Ishikawa (cell line): ENCODE measurements around the gene GPR150.

Experiments used
- CEBPB ChIP-seq: IDR thresholded peaks from 2 replicates; pipeline ENCODE4 v1.6.1; 2012
- CREB1 ChIP-seq: IDR thresholded peaks from 2 replicates; pipeline ENCODE4 v1.6.1; 2012; ENCODE audit warnings: low read depth
- EGR1 ChIP-seq: IDR thresholded peaks from 2 replicates; pipeline ENCODE4 v1.6.1; 2012
- EP300 ChIP-seq: IDR thresholded peaks from 2 replicates; pipeline ENCODE4 v1.6.1; 2012; ENCODE audit warnings: borderline replicate concordance
- FOXM1 ChIP-seq: IDR thresholded peaks from 2 replicates; pipeline ENCODE4 v1.6.1; 2012; ENCODE audit warnings: low read depth, borderline replicate concordance
- MAX ChIP-seq: IDR thresholded peaks from 2 replicates; pipeline ENCODE4 v1.6.1; 2012
- NFIC ChIP-seq: IDR thresholded peaks from 2 replicates; pipeline ENCODE4 v1.6.1; 2012
- RAD21 ChIP-seq: IDR thresholded peaks from 2 replicates; pipeline ENCODE4 v1.6.1; 2012; ENCODE audit warnings: low read depth
- REST ChIP-seq: IDR thresholded peaks from 2 replicates; pipeline ENCODE4 v1.6.1; 2012; ENCODE audit warnings: low read depth, mild to moderate bottlenecking
- TAF1 ChIP-seq: IDR thresholded peaks from 2 replicates; pipeline ENCODE4 v1.6.1; 2012; ENCODE audit warnings: low read depth, mild to moderate bottlenecking
- TCF12 ChIP-seq: IDR thresholded peaks from 2 replicates; pipeline ENCODE4 v1.6.1; 2012; ENCODE audit warnings: low read depth
- TEAD4 ChIP-seq: IDR thresholded peaks from 2 replicates; pipeline ENCODE4 v1.6.1; 2012
- USF1 ChIP-seq: IDR thresholded peaks from 2 replicates; pipeline ENCODE4 v1.6.1; 2012
- YY1 ChIP-seq: IDR thresholded peaks from 2 replicates; pipeline ENCODE4 v1.6.1; 2012; ENCODE audit warnings: low read depth
- ZBTB7A ChIP-seq: IDR thresholded peaks from 2 replicates; pipeline ENCODE4 v1.6.1; 2012; ENCODE audit warnings: low read depth

GPR150 gene

GRCh38 chr5:95609711-95610110 lies 10.2 kb upstream of the GPR150 start:
- TF ChIP-seq EP300 (no peak), CEBPB (no peak), ZBTB7A (no peak), REST (no peak), MAX (no peak), RAD21 (no peak), TAF1 (no peak), EGR1 (no peak), TCF12 (no peak), USF1 (no peak)

- TF ChIP-seq YY1, result no peak
- no peak for TF ChIP-seq MAX
- TF ChIP-seq TAF1, result no peak
- TF ChIP-seq RAD21, result no peak
- TF ChIP-seq CEBPB, result no peak
- no peak for TF ChIP-seq EGR1
- TF ChIP-seq FOXM1, result no peak
- no peak for TF ChIP-seq TCF12
- no peak for TF ChIP-seq ZBTB7A
- no peak for TF ChIP-seq EP300
- no peak for TF ChIP-seq NFIC
- TF ChIP-seq REST, result no peak
- no peak for TF ChIP-seq TEAD4
Observed at GRCh38 chr5:95610546-95610945, 9.3 kb upstream of the GPR150 start.

GRCh38 chr5:95611396-95611795 lies 8.5 kb upstream of the GPR150 start:
- TF ChIP-seq EP300 (no peak), TAF1 (no peak), CEBPB (no peak), TEAD4 (no peak), MAX (no peak), NFIC (no peak), CREB1 (no peak), ZBTB7A (no peak), YY1 (no peak), FOXM1 (no peak), EGR1 (no peak), USF1 (no peak), TCF12 (no peak), RAD21 (no peak), REST (no peak)

GRCh38 chr5:95613514-95613913 lies 6.4 kb upstream of the GPR150 start:
- TF ChIP-seq FOXM1 (no peak), TCF12 (no peak), NFIC (no peak), RAD21 (no peak), REST (no peak), EGR1 (no peak), ZBTB7A (no peak), TAF1 (no peak), USF1 (no peak), EP300 (no peak), TEAD4 (no peak), MAX (no peak), CREB1 (no peak), CEBPB (no peak), YY1 (no peak)
